PC-3 (cell line): Measurements from ENCODE around the gene PSMA7.

ENCODE experiments used
- EZH2 ChIP-seq: fragments of 300-600 bp; sonication (generic); IDR thresholded peaks from one replicate; pipeline ENCODE4 v1.6.1; 2017; ENCODE audit warnings: antibody characterized with exemption, mild to moderate bottlenecking, low read length; ENCODE audit not compliant: unreplicated experiment
- EZH2phosphoT487 ChIP-seq: fragments of 300-600 bp; sonication (generic); IDR thresholded peaks from 2 replicates; pipeline ENCODE4 v1.6.1; 2018; ENCODE audit warnings: mild to moderate bottlenecking, antibody characterized with exemption, low read length, borderline replicate concordance
- TF ChIP-seq, protein P1 (sequence below): fragments of 300-600 bp; sonication (generic); conservative IDR thresholded peaks from 2 replicates; pipeline ENCODE4 v1.5.1; 2017; ENCODE audit warnings: antibody characterized with exemption, low read depth, mild to moderate bottlenecking, low read length

DNA sequence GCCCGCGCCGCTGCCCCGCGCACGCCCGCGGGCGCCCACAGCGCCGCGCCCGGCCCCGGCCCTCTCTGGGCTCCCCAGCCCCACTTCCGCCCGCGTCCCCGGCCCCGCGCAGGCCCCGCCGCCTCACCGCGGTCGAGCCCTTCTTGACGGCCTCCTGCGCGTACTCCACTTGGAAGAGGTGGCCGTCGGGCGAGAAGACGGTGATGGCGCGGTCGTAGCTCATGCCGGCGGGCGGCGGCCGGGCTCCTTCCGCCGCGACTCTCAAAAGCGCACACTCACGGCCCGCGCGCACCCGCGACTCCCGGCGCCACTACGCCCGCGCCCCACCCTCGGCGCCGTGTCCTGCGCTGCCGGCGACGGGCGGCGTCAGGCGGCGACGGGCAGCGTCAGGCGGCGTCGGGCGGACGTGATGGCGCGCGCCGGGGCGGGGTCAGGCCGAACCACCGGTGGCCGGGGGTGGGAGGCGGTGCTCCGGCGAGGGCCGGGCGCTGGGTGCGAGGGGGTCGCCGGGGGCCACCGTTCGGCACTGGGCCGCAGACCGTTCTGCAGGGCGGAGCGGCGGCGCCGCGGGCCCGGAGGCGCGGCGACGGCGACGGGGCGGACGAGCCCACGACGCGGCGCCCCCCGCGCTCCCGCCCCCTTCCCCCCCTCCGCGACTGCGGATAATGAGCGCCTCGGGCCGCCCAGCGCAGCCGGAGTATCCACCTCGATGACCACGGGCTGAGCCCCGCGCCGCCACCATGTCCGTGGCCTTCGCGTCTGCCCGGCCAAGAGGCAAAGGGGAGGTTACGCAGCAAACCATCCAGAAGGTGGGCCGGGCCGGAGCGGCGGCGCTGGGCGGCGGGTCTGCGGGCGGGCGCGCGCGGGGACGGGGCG is at the start of gene PSMA7, which contains the start of gene SS18L1:
- TF ChIP-seq, protein P1, sequence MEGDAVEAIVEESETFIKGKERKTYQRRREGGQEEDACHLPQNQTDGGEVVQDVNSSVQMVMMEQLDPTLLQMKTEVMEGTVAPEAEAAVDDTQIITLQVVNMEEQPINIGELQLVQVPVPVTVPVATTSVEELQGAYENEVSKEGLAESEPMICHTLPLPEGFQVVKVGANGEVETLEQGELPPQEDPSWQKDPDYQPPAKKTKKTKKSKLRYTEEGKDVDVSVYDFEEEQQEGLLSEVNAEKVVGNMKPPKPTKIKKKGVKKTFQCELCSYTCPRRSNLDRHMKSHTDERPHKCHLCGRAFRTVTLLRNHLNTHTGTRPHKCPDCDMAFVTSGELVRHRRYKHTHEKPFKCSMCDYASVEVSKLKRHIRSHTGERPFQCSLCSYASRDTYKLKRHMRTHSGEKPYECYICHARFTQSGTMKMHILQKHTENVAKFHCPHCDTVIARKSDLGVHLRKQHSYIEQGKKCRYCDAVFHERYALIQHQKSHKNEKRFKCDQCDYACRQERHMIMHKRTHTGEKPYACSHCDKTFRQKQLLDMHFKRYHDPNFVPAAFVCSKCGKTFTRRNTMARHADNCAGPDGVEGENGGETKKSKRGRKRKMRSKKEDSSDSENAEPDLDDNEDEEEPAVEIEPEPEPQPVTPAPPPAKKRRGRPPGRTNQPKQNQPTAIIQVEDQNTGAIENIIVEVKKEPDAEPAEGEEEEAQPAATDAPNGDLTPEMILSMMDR: no peak
- TF ChIP-seq EZH2phosphoT487: 0 out of 2 replicates have a peak, but pooled peaks have one; percentile 55
- no peak for TF ChIP-seq EZH2
